ENCODE data around the gene SCD5.

- TF ChIP-seq POLR2A (IDR thresholded peaks at IDR 0.05) (no peak), CTCF (IDR thresholded peaks at IDR 0.05) (no peak)
Measured at GRCh38 chr4:82789025-82789776, 9.4 kb downstream of the SCD5 start.

Measured in right lobe of liver (tissue), 4 donors.